Nephron (organoid): Measurements from ENCODE around the gene EIF5.
A peak's percentile ranks its signal among the peaks of the same experiment; 100 is the strongest.

Source experiments
- H3K27ac Mint-ChIP-seq, 3 experiments: 2 replicates each; pipeline ENCODE4 v1.8.0; 2020; ENCODE audit warnings: mixed read lengths in 3 of 3, mild to moderate bottlenecking in 2 of 3, moderate library complexity in 1 of 3
- H3K27me3 Mint-ChIP-seq: 2 replicates; pipeline ENCODE4 v1.8.0; 2021; ENCODE audit warnings: low read depth, mild to moderate bottlenecking, moderate library complexity, mixed read lengths
- H3K36me3 Mint-ChIP-seq: 2 replicates; pipeline ENCODE4 v1.8.0; 2020; ENCODE audit warnings: low read depth, mixed read lengths
- H3K4me1 Mint-ChIP-seq: 2 replicates; pipeline ENCODE4 v1.8.0; 2020; ENCODE audit warnings: mixed read lengths
- H3K4me3 Mint-ChIP-seq, 3 experiments: 2 replicates each; pipeline ENCODE4 v1.8.0; 2020; ENCODE audit warnings: mild to moderate bottlenecking in 3 of 3, mixed read lengths in 3 of 3, moderate library complexity in 2 of 3
- H3K9me3 Mint-ChIP-seq: 2 replicates; pipeline ENCODE4 v1.8.0; 2020; ENCODE audit warnings: mixed read lengths
- CTCF ChIP-seq, 3 experiments: fragments of 200-600 bp; sonication (generic); IDR thresholded peaks; one replicate each; pipeline ENCODE4 v1.5.0; 2021; ENCODE audit warnings: antibody characterized with exemption in 3 of 3; ENCODE audit not compliant: unreplicated experiment in 3 of 3

The EIF5 gene

GRCh38 chr14:103329401-103330347 is 4.4 kb upstream of the EIF5 start:
- H3K27me3 Mint-ChIP-seq = no peaks in the 10 kb centered on the region
- TF ChIP-seq CTCF (IDR thresholded peaks at IDR 0.05; ENCODE audit: unreplicated experiment in 3 of 3) = no peak
- no peak overlapping the region for H3K4me3 Mint-ChIP-seq
- no peaks in the 10 kb centered on the region for H3K36me3 Mint-ChIP-seq
- H3K27ac Mint-ChIP-seq = peak overlapping the region in 2 of 3 experiments; percentile 33 to 63
- H3K4me1 Mint-ChIP-seq = peaks cover 11% of the 10 kb centered on the region
- H3K9me3 Mint-ChIP-seq = no peaks in the 10 kb centered on the region

- Mint-ChIP-seq H3K4me1 (peaks cover 16% of the 10 kb centered on the region), H3K27me3 (no peaks in the 10 kb centered on the region), H3K27ac (peak overlapping the region; percentile 58 to 80 (median 75)), H3K4me3 (peak overlapping the region; percentile 33 to 75 (median 55)), H3K9me3 (no peaks in the 10 kb centered on the region), H3K36me3 (peaks cover 6% of the 10 kb centered on the region)
- no peak for TF ChIP-seq CTCF (IDR thresholded peaks at IDR 0.05; ENCODE audit: unreplicated experiment in 3 of 3)
These were observed 3.5 kb upstream of the EIF5 start for GRCh38 chr14:103330536-103330935.

GRCh38 chr14:103332143-103332919 is 1.7 kb upstream of the EIF5 start:
- no peaks in the 10 kb centered on the region for H3K9me3 Mint-ChIP-seq
- H3K4me1 Mint-ChIP-seq = peaks cover 24% of the 10 kb centered on the region

GRCh38 chr14:103334644-103335622 is 896 bp downstream of the EIF5 start:
- no peak for TF ChIP-seq CTCF (IDR thresholded peaks at IDR 0.05; ENCODE audit: unreplicated experiment in 3 of 3)
- H3K36me3 Mint-ChIP-seq = peaks cover 50% of the 10 kb centered on the region
- no peaks in the 10 kb centered on the region for H3K27me3 Mint-ChIP-seq
- peaks cover 32% of the 10 kb centered on the region for H3K4me1 Mint-ChIP-seq
- H3K9me3 Mint-ChIP-seq = no peaks in the 10 kb centered on the region
- peak overlapping the region; percentile 94 to 99 (median 99) for H3K4me3 Mint-ChIP-seq
- peak overlapping the region; percentile 86 to 100 (median 100) for H3K27ac Mint-ChIP-seq

More at GRCh38 chr14:103332143-103332919, 1.7 kb upstream of the EIF5 start:
- TF ChIP-seq CTCF (IDR thresholded peaks at IDR 0.05; ENCODE audit: unreplicated experiment in 3 of 3) = no peak
- Mint-ChIP-seq H3K4me3 (peak overlapping the region; percentile 77 to 94 (median 83)), H3K36me3 (peaks cover 24% of the 10 kb centered on the region), H3K27ac (peak overlapping the region; percentile 98 to 100 (median 100)), H3K27me3 (no peaks in the 10 kb centered on the region)

GRCh38 chr14:103336191-103336590 is 2.2 kb downstream of the EIF5 start:
- Mint-ChIP-seq H3K4me1 (peaks cover 32% of the 10 kb centered on the region), H3K9me3 (no peaks in the 10 kb centered on the region), H3K27me3 (no peaks in the 10 kb centered on the region), H3K27ac (peak overlapping the region; percentile 86 to 100 (median 99)), H3K4me3 (peak overlapping the region; percentile 94 to 99 (median 99)), H3K36me3 (peaks cover 62% of the 10 kb centered on the region)
- no peak for TF ChIP-seq CTCF (IDR thresholded peaks at IDR 0.05; ENCODE audit: unreplicated experiment in 3 of 3)
